Neutrophil (primary cell): ENCODE data around the gene KIAA1586.
"Not testable (repeated sequence)": the region's sequence is repeated elsewhere in the genome, so short reads cannot be mapped to it uniquely, and the experiment has no call there.

Experiments used
- H3K27ac ChIP-seq: fragments of 200-600 bp; sonication (generic); 2 replicates; pipeline ENCODE4 v1.5.1; 2016; ENCODE audit warnings: mild to moderate bottlenecking, moderate library complexity
- H3K27me3 ChIP-seq: fragments of 200-600 bp; sonication (generic); 2 replicates; pipeline ENCODE4 v1.6.0; 2016; ENCODE audit warnings: mild to moderate bottlenecking
- H3K36me3 ChIP-seq: fragments of 200-600 bp; sonication (generic); 2 replicates; pipeline ENCODE4 v1.5.1; 2017
- H3K4me1 ChIP-seq, 2 experiments: fragments of 200-600 bp in 1 of 2; sonication (generic) in 1 of 2; 1 replicate in 1 of 2; 2 replicates in 1 of 2; pipeline versions ENCODE4 v1.5.1 to v1.6.1; 2013 to 2016; ENCODE audit warnings: low read depth in 1 of 2, low read length in 1 of 2, mild to moderate bottlenecking in 1 of 2, moderate library complexity in 1 of 2; ENCODE audit not compliant: control insufficient read depth in 1 of 2, insufficient read depth in 1 of 2
- H3K4me3 ChIP-seq, 2 experiments: fragments of 200-600 bp in 1 of 2; sonication (generic) in 1 of 2; 1 replicate in 1 of 2; 2 replicates in 1 of 2; pipeline ENCODE4 v1.5.1; 2013 to 2016; ENCODE audit warnings: low read depth in 1 of 2, low read length in 1 of 2, mild to moderate bottlenecking in 1 of 2, moderate library complexity in 1 of 2
- H3K9me3 ChIP-seq: fragments of 200-600 bp; sonication (generic); 2 replicates; pipeline ENCODE4 v1.5.1; 2016
- CTCF ChIP-seq: fragments of 200-600 bp; sonication (generic); IDR thresholded peaks from 2 replicates; pipeline ENCODE4 v1.5.1; 2016; ENCODE audit warnings: antibody characterized with exemption

KIAA1586 gene

GRCh38 chr6:57087916-57088315, 41.4 kb downstream of the KIAA1586 start:
- H3K4me1 ChIP-seq, result peaks cover 16 to 27% of the 10 kb centered on the region in 2 experiments
- H3K4me3 ChIP-seq, result no peak overlapping the region
- no peaks in the 10 kb centered on the region for H3K27me3 ChIP-seq
- H3K36me3 ChIP-seq, result no peaks in the 10 kb centered on the region
- H3K9me3 ChIP-seq, result no peaks in the 10 kb centered on the region
- TF ChIP-seq CTCF, result no peak
- peak overlapping the region; percentile 30 for H3K27ac ChIP-seq

GRCh38 chr6:57089265-57089664, 42.8 kb downstream of the KIAA1586 start:
- TF ChIP-seq CTCF, result no peak
- Histone ChIP-seq H3K27me3 (no peaks in the 10 kb centered on the region), H3K36me3 (no peaks in the 10 kb centered on the region), H3K27ac (peak overlapping the region; percentile 77), H3K4me1 (peaks cover 16 to 27% of the 10 kb centered on the region in 2 experiments), H3K9me3 (no peaks in the 10 kb centered on the region), H3K4me3 (peak overlapping the region; percentile 67 to 71)

GRCh38 chr6:57089687-57090457, 43.4 kb downstream of the KIAA1586 start, which contains the start of gene ZNF451:
ZNF451 (plus strand) TSS chr6:57090188; CDS start chr6:57090254, 66 bp downstream.
- no peaks in the 10 kb centered on the region for H3K9me3 ChIP-seq
- no peak for TF ChIP-seq CTCF
- peaks cover 16 to 27% of the 10 kb centered on the region in 2 experiments for H3K4me1 ChIP-seq
- H3K36me3 ChIP-seq, result no peaks in the 10 kb centered on the region
- H3K27ac ChIP-seq, result peak within 1 kb of the TSS; percentile 77
- peak within 1 kb of the TSS; percentile 67 to 71 for H3K4me3 ChIP-seq
- H3K27me3 ChIP-seq, result no peaks in the 10 kb centered on the region

GRCh38 chr6:57090458-57091067, 44.1 kb downstream of the KIAA1586 start:
- H3K27ac ChIP-seq, H3K36me3 ChIP-seq, H3K27me3 ChIP-seq, H3K9me3 ChIP-seq: not testable (repeated sequence)
- Histone ChIP-seq H3K4me1 (peaks cover 16 to 27% of the 10 kb centered on the region in 2 experiments), H3K4me3 (peak overlapping the region; percentile 67 to 71)

- Histone ChIP-seq H3K27ac (peak overlapping the region; percentile 18), H3K4me1 (peaks cover 16 to 27% of the 10 kb centered on the region in 2 experiments)
- not testable (repeated sequence) for H3K27me3 ChIP-seq, H3K36me3 ChIP-seq, H3K4me3 ChIP-seq, H3K9me3 ChIP-seq
Measured at GRCh38 chr6:57091375-57091774, 44.9 kb downstream of the KIAA1586 start.

GRCh38 chr6:57094689-57095088, 48.2 kb downstream of the KIAA1586 start:
- Histone ChIP-seq H3K4me1 (peaks cover 8 to 9% of the 10 kb centered on the region in 2 experiments), H3K4me3 (no peak overlapping the region), H3K27ac (no peak overlapping the region), H3K9me3 (no peaks in the 10 kb centered on the region), H3K27me3 (no peaks in the 10 kb centered on the region), H3K36me3 (peaks cover 9% of the 10 kb centered on the region)
- no peak for TF ChIP-seq CTCF
